ENCODE measurements around the gene EDN2.

Gene EDN2

DNA sequence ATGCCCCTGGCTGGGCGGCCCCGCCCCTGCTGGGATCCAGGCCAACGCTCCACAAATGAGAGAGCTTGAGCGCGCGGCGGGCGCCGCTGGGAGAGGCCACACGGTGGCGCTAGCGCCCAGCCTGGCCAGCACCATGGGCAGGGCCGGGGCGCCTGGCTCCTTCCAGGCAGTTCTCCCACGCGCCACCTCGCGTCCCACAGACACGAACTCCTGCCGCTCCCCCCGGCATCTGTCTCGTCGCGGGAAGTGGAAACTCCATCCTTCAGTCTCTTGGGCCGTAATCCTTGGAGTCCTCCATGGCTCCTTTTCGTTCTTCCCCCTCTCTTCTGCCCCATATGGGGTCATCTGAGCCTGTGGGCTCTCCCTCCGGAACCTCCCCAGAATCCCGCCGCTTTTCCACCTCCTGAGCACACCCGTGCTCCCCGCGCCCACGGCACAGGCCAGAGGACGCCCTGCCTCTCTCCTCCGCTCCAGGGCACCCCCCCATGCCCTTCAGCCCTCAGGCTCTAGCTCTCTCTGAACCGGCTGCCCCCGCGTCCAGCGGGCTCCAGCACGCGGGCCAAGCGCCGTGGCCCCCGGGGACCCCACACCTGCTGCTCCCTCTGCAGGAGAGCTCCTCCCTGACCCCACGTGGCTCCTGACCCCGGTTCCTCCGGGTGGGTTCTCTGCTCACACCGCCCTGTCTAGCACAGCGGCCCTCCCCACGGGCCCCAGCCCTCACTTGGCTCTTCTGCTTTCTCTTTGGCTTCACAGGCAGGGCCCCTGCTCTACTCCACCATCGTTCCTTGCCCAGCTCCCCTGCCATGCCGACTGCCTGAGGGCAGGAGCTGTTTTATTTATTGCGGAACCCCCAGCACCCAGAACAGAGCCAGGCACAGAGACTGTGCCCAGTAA lies 31.9 kb upstream of the EDN2 start:
- peak; percentile 46 to 64 for DNase-seq

DNA sequence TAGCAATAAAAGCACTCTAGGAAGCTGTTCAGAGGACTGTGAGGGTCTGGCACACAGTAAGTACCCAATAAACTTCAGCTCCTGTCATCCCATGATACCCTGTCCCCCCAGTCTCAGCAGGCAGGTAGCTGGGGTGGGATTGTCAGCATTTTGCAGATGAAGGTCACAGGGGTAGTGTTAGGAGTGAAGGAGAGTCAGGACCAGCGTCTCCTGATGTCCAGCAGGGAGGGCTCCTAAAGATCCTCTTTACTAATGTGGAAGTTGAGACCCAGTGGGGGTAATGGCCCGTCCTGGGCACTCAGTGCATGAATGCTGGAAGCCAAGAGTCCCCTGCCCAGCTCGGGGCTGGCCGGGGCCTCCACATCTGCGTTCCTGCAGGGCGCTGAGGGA lies 31.3 kb upstream of the EDN2 start:
- DNase-seq: no peak

DNA sequence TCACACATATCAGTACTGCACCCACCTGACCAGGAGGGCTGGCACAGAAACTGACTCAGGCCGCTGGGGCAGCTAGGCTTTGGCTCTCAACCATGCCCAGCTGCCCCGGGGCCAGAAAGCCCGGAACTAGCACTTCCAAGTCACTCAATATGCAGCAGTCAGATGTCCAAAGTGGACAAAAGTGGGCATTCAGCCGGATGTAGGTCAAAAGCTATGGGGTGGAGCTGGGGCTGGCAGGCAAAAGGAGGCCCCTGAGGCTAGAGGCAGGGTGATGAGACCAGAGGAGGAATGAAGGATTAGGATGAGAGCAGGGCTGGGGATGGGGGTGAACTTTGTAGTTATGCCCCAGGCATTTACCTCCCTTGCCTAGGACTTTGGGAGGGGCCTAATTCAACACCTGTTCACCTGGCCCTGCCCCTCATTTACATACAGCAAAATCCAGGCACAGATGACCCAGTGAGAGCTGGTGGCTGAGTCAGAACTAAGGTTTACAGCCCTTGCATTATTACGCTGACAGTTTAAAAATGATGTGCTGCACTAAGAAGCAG lies 30.7 kb upstream of the EDN2 start:
- DNase-seq: no peak

DNA sequence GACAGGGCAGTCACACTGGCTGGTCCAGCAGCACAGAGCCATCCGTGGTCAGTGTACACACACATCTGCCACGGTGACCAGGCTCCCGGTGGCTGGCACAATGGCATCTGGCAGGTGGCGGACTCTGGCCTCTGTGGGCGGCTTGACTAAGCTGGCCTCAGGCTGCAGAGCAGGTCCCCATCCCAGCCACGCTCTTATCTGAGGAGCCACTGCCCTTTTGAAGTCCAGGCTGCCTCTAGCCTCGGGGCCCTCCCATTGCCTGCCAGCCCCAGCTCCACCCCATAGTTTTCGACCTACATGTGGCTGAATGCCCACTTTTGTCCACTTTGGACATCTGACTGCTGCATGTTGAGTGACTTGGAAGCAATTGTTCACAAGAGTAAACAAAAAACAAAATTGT lies 29.9 kb upstream of the EDN2 start:
- DNase-seq: no peak

DNA sequence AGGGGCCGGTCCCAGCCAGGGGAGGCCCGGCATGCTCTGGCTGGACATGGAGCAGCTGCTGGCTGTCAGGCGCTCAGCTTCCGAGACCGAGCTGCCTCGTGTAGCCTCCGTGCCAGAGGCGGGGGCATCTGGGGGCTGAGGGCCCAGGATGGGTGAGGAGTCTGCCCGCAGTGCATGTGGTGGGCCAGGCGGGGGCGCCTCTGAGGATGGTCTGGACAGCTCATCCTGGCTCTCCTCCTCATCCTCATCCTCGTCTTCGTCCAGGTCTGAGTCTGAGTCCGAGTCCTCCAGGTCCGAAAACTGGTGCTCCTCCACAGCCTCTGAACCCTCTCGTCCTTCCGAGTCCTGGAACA lies 28.9 kb upstream of the EDN2 start:
- no peak for DNase-seq

DNA sequence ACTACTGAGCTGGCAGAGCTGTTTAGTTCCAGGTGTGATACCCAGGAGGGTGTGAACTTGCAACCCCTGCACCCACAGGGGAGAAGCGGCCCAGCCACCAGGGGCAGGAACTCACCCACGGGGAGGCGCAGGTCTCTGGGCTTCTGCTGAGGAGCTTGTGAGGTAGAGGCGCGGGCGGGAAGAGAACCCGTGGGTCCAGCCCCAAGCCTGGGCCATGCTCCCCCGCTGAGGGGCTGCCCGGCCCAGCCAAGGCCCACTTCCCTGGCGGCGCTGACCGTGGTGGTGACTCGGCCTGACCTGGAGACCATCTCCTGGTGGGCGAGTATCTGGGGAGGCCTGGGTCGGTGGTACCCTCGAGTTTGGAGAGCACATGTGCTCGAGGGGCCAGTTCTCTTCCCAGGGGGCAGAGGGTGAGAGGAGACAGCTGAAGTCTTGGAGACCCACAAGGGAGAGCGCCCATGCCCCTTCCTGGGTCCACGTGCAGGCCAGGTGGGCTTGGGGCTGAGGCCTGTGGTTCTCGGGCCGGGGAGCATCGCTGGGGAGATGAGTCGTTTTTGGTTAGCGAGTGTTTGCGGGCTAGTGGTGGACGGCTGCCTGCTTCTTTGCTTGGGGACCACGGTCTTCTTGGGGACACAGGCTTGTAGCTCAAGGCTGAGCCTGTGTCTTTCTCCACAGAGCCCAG lies 28.4 kb upstream of the EDN2 start:
- DNase-seq: no peak

DNA sequence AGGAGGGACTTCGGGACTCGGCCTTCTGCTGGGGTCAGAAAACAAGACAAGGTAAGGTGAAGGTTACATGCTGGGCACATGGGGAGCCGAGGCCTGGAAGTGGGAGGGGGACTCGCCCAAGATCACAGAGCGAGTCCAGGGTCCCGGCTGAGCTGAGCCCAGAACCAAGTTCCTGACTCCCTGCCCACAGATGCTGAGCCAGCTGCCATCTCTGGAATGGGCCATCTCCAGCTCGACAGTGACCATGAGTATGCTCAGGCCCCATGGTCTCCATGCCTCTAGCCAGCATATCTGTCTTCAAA lies 26.7 kb upstream of the EDN2 start:
- no peak for DNase-seq

DNA sequence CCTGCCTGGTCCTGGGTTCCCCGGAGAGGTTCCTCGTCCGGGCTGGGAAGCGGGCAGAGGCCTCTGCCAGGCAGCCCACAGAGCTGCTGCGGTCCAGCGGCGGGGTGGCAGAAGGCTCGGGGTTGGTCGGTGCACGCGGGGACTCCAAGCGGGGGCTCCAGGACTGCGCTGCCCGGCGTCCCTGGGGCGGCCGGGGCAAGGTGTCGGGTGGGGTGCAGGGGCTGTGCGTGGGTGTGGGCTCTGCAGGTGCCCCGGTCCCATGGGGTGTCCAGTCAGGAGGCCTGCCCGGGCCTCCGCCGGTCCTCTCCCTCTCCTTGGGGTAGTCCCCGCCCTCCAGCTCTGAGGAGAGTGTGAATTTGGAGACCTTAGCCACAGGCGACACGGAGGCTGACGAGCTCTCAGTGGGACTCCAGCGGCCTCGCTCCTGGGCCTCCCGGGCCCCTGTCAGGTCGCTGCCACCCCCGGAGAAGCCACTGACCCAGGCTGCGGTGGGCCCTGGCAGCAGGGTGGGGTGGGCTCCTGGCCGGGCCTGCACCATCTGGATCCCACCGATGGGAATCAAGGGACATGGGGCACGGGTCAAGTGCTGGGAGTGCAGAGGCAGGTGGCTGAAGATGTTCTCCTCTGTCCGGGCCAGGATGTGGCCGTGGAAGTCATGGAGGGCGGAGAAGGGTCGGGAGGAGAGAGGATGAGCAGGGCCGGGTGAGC lies 26.2 kb upstream of the EDN2 start:
- DNase-seq: no peak

DNA sequence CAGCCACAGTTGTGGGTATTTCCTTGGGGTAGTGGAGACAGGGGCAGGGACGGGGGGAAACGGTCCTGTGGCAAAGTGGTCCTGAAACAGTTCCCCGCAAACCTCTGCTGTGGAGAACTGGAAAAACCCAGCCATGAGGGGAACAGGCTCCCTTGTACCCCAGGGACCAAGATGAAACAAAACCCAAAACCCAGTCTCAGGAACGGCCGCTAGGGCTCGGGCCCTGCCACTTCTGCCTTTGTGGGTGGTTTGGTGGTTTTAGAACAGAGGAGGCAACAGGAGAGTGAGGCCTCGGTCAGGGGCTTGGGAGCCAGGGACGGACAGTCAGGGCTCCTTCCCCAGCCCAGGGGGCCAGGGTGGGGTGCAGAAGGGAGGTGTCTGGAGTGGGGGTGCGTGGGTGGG lies 24.8 kb upstream of the EDN2 start:
- DNase-seq: no peak

DNA sequence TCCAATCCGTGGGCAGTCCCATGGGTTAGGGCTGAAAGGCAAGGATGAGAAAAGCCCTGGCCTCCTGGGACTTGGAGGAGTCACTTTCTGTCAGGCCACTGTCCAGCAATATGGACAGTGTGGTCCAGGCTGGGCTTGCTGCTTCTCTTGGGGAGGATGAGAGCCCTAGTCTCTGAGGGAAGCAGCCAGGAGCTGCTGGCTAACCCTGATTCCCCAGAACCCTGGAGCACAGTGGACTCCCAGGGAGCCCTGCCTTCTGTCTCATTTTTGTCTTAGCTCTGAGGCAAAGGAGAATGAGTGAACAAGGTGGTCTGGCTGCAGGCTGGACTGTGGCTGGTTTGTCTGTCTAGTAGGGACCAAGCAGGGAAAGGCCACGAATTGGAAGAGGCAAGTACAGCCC lies 23.8 kb upstream of the EDN2 start:
- DNase-seq: no peak

DNA sequence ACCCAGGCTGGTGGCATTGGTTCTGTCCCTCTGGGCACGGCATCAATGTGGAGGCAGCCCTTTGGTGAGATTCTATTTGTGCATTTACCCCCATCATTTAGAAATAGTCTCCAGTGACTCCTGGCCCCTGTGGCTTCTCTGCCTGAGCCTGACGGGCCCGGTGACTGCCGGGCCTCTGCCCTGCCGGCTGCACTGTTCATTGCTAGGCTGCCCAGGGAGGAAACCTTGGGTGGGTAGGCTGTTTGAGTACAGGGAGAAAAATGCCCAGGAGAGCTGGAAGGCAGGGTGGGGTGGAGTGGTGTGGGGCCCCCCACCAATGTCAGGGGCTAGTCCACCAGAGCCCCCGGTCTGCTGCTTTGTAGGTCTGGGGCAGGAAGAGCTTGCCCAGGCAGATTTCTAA lies 23.4 kb upstream of the EDN2 start:
- no peak for DNase-seq

DNA sequence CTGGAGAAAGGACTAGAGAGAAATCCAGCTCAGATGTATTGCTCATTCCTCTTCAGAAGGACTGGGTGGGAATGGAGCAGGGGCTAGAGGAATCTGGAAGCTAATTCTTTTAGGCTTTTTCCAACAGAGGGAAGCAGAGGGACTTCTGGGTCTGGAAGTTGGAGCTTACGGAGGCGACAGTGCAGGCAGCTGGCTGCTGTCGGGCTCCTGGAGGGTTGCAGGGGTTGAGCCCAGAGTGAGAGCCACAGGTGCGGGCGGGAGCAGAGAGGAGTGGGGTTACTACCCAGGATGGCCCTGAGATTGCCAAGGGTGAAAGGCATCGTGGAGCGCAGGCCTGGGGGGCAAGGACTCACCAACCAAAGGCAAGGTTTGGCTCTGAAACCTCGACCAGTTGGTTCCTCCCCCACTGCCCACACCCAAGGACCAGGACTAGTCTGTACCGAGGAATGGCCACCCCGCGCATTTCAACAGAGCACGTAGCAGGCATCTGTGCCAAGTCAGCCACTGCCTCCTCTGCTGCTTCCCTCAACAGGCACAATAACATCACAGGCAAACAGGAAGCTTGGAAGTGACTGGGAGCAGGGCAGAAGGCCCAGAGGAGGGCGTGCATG lies 22.7 kb upstream of the EDN2 start:
- DNase-seq: no peak

DNA sequence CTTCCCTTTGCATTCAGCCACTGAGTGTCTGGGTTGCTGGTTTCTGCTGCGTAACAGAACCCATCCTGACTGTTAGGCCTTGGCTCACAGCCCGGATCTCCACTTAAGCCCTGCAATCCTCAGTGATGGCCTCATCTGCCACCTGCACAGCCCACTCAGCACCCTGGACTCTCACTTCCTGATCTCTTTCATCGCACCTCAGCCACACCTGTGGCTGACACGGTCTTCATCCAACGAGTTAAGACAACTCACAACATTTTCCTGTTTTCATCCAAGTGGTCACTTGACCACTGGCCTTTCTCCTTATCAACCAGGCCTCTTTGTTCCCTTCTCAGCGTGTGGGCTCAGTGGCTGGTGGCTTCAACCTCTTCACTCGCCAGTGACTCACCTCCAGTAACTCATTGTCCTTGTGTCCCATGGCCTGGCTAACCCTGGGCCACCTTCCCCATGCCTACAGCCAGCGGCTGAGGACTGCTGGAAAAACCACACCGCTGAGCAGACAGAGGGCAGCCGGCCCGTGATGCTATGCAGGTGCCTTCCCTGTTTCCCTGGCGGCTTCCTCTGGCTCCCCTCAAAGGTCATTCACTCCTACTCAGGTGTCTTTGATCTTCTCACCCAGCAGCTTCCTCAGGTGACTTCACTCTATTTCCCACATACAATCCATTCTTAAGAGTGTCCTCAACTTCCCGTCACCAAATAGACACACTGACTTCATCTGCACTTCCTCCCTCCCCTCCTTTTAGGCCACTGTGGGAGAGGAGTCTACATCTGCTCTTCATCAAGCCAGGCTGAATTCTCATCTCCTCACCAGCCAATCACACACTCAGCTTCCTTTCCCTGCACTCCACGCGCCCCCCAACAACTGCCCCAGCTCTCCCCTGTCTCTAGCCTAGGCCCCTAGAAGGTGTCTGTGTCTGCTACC lies 19.9 kb upstream of the EDN2 start:
- DNase-seq: no peak

DNA sequence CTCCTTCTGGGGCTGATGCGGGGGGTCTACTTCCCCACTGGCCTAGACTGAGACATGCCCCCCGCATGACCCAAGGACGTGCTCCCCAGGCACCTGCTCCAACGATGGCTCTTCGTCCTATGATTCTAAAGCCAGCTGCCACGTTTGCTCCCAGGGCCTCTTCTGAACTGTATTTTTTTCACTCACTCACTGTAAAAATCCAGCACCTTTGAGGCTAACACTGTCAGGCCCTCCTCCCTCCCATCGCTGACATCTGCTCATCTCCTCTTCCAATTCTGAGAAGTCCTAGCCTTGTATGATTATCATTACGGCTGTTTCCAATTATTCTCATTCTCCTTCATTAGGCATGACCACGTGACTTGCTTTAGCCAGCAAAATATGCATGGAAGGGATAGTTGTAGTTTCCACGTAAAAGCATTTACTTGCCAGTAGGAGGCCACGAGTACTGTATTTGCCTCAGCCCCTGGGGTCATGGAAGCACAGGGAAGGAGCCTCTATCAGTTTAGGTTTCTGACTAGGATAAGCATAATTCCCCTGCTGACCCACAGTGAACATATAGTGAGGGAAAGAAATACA lies 19.1 kb upstream of the EDN2 start:
- no peak for DNase-seq

DNA sequence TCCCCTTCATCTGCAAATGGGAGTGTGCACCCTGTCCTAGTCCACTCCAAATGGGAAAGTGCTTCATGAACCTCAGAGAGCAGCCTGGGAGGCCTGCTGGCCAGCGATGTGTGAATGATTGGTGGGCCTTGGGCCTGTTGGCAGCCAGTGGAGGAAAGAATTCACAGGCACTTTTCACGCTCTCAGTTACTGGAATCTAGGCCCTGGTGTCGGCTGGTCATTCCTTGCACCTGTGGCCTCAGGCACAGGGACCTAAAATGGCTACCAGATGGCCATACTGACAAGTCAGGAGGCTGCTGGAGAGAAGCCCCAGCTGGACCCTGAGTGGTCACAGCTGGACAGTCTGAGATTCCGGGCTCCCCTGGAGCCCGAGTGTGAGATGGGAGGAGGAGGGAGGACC lies 18.4 kb upstream of the EDN2 start:
- DNase-seq: no peak

DNA sequence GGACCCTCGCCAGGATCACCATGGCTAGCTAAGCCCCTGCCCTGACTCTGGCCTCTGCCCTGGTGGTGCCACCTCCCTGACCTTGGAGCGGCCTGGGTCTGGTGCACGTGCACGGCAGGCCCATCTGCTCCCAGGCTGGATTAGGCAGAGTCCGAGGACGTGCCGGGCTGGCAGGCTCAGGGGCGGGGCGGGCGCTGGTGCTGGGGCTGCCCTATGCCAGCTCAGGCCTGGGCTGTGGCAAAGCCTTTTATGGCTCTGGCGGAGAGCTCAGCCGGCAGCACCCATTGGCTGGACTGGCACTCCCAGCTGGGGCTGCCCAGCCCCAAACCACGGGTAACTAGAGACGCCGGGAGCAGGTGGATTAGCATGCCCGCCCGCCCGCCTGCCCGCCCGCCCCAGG lies 17.1 kb upstream of the EDN2 start:
- no peak for DNase-seq

DNA sequence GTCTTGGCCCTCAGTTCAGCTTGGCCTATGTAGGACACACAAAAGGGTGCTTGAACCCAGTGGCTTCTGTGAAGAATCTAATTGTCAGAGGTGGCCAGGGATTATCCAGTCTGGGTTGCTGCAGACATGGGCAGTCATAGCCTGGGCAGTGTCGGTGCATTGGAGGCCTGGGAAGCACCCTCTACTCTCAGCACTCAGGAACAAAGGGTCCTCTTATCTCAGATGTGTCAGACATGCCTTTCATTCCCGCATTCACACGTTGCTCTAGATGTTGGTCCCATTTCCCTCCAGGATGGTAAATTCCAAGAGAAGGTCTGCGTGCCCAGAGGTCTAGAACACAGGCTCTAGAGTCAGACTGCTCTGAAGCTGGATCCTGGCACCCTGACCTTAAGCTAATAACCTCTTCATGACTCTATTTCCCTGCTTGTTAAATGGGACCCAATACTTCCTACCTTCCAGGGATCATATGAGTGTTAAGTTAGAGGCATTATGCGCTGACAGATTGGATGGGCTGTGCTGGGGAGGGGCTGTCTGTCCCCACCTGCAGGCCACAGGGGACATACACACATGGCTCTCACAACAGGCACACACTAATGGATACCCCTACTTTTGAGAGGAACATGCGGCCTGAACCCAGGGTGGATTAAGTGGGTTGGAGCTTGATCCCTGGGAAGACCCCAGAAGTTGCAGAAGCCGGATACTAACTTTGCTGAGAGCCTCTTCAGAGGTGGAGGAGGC lies 16.5 kb upstream of the EDN2 start:
- no peak for DNase-seq

DNA sequence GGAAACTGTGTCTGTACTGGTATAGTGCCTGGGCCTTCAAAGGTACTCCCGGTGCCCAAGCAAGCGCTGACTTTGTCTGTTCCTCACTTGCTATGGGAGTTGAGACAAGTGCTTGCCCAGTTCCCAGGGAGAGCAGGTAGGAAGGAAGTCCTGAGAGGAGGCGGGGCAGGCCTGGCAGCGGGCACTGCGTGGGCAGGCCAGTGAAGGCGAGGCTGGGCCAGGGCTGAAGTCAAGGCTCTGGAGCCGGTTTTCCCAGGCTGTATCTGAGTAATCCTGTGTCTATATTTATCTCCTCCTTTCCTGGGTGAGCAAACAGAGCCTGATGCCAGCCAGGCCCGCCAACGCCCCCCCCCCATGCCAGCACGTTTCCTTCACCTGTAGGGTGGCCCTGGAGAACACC lies 15.9 kb upstream of the EDN2 start:
- no peak for DNase-seq

DNA sequence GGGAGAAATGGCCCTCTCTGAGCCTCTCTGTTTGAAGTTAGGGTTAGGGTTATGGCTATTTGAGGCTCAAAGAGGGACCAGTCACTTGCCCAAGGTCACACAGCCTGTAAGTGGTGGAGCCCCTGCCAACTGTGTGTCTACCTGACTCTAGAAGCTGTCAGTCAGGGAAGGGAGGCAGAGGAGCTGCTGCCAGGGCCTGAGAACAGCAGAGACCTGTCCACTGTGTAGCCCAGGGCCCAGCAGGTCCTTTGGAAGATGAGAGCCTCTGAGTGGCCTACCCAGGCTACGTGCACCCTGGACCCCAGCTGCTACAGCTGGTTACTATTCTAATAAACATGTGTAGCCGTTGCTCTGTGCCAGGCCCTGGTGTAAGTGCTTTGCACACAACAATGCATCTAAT lies 15.1 kb upstream of the EDN2 start:
- DNase-seq: no peak

DNA sequence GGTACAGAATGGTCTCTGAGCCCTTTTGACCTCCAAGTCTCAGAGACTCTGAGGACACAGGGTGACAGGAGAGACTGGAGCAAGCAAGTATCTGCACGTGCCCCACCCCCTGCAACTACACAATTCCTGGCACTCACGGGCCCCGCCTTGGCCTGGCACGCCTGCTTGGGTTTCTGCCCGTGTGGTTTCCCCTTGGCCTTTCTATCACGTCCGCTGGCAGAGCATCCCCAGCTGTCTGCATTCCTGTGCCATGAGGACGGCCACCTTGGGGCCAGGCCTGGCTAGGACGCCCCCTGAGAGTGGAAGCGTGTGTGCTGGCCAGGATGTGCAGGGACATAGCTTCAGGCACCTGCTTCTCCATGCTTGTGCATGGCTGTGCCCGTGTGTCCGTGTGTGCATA lies 14.3 kb upstream of the EDN2 start:
- no peak for DNase-seq

DNA sequence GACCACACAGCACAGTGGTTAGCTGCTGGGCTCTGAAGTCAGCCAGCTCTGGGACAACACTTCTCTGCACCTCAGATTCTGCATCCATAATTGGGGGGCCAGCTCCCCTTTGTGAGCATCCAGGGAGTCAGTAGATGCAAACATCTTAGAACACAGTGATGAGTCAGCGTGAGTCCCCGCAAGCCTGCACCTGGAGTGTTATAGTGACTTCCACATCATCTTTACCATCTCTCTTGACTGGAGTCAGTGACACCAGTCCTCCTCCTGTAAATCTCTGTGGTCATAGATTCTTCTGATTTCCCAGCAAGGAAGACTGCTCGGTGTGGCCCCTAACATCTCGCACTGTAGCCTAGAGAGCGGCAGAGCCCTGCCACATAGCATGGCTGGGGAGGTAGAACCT lies 13.9 kb upstream of the EDN2 start:
- DNase-seq: no peak
